MV-4-11 (cell line): ENCODE measurements around the gene P2RX6.

ENCODE experiments used
- DNase-seq: peaks from one replicate; lab custom pipeline; 2025; lab: John Stamatoyannopoulos, UW

The P2RX6 gene

DNA sequence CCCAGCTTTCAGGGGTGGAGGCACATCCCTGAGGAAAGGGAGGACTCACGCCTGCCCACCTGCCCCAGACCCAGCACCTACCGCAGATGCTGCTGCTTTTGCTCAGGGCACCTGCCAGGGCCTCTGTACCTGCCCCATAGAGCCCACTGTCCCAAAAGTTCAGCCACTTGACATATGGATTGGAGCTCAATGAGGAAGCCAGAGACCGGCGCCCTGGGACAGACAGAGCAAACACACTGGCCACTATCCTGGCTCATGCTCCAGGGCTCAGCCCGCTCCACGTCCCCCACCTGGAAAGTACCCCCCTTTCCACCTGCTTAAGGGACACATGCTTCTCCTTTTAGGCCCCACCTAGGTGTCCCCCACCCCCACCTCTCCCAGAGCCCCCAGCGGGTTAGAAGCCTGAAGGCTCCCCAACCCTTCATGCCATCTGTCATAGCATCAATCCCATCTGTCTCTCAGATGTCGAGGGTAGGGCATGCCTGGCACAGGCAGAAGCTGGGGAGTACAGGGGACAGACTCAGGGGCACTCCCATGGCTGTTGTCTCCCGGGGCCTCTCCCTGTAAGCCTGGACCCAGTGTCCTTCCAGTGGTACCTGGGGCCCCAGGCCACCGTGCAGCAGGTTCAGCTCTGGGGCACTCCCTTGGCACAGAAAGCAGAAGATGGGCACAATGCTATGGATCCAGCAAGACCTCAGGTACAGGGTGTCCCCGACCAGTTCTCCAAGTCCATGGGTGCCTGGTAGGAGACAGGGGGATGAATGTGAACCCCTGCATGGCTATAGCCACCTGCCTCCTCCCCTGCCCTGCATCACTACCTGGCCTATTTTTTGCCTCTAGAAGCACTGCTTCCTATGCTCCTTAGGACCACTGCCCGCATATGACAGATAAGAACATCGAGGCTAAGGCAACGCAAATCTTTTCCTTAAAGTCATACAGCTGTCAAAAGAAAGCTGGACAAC is 2.2 kb upstream of the P2RX6 start:
- DNase-seq: no peak

DNA sequence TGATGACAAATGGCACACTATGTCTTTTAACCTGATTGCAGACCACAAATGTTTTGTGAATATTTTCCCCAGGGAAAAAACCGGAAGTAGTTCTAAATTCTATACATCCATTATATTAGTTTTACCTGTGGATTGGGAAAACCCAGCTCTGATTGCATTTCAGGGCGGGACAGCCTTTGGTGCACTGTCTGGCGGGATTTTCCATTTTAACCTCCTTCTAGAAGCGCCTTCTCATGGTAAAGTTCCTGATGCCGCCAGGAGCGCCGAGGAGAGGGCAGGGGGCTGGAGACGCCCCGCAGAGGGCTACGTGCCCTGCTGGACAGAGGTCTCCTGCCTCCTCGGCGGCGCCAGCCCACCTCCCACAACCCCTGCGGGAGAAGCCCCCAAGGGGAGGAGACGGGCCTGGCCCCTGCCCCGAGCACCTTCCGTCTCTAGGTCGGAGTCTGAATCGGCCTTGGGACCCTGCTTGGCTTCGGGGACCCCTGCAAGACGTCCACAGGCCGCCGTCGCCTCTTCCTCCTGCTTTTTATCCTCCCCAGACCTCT is 1.2 kb upstream of the P2RX6 start:
- no peak for DNase-seq

DNA sequence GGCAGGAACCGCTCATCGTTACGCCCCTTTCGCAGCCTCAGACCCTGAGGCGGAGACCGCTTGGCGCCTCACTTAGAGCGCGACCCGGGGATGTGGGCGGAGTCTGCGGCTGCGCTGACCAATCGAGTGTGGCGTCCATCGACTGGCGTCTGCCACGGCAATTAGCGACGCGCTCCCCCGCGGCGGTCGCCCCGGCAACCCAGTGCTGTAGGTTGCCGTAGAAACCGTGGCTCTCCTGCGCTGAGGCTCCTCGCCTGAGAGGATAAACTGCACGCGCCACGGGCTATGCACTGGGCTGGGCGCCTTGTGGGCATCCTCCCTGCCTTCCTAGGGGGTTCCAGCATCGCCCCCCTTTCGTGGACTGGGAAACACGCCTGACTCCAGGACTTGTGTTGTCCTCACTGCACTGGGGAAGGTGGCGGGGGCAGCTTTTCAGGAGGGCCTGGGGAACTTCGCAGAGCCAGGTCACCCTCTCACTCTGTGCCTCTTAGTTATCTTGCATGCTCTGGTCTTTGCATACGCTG is 701 bp upstream of the P2RX6 start:
- peak; percentile 92 for DNase-seq

DNA sequence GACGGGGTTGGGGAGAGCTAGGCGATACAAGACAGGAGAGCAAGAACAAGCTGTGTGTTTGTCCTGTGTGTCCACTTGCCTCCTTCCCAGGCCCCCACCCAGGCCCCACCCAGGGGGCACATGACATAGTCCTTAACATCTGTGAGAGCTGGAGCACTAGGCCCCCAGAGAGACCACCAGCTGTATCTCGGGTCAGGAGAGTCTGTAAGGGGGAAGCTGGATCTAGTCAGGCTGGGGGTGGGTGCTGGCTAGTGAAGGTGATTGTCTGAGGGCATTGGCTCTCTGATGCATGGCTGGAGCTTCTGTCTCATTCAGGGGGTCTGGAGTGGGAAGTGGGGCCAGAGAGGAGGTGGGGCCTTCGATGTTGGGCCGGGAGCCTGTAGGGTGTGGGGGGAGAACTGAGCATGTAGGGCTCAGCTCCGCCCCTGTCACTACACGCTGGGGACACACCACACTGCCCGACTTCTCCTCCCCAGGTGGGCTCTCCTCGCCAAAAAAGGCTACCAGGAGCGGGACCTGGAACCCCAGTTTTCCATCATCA is 571 bp downstream of the P2RX6 start:
- DNase-seq: no peak

DNA sequence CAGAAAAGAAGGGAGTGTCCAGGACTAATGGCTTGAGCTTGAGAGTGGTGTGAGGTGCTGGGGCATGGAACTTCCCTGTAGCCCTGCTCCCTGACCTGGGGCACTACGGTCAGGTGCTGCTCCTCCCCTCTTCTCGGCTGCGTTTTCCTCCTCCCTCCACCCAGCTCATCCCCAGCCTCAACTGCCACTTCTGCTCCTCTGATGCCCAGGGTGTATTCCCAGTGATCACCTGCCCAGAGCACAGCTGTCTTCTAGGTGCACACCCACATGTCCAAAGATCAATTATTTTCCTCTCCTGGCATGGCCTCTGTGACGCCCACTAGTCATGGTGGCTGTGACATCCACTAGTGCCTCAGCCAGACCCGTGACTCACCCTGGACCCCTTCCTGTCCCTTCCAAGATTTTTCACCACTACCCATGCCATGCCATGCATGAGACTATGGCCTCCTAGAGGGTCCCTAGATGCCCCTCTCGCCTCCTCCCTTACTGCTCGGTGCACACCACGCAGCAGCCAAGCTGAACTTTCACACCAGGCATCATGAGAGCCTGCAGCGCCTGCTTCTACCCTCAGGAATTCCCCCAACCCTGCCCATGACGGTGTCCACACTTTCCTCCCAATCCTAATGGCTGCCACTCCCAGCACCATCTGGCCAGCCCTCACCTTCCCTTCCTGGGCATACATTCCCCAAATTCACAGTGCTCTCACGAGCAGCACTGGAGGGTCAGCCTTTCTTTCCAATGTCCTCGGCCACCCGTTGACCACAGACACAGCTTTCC is 1.9 kb downstream of the P2RX6 start:
- DNase-seq: no peak

DNA sequence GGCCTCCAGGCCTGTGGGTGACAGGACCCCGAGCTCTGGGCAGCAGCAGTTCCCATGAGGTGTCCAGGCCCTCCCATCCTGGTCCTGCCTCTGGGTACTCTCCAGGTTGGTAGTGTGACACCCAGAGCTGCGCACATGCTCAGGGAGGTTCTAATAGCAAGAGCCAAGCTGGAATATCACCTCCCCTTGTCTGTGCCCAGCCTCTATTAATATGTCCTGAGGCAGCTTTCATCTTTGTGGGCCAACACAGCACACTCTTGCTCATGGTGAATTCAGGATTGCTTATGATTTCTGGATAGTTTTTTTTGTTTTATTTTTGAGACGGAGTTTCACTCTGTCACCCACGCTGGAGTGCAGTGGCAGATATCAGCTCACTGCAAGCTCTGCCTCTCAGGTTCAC is 3.3 kb downstream of the P2RX6 start:
- DNase-seq: no peak

DNA sequence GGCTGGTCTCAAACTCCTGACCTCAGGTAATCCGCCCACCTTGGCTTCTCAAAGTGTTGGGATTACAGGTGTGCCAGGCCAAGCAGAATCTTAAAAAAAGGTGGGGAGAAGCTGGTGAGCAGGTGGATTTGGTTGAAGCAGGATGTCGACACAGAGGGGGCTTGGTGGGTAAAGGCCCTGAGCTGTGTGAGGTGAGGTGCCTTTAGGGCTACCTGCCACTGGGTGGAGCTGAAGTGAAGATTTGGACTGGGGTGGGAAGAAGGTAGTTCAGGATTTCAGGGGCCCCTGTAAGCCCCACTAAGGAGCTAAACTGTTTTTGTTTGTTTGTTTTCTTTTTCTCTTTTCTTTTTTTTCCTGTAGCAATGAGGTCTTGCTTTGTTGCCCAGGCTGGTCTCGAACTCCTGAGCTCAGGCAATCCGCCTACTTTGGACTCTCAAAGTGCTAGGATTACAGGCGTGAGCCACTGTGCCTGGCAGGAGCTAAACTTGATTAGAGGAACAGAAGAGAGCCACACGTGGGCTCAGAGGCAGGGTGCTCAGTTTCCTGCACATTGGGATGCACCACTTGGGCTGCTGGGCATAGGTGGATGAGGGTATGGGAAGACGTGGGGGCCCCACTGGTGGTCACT is 6.0 kb downstream of the P2RX6 start:
- no peak for DNase-seq

DNA sequence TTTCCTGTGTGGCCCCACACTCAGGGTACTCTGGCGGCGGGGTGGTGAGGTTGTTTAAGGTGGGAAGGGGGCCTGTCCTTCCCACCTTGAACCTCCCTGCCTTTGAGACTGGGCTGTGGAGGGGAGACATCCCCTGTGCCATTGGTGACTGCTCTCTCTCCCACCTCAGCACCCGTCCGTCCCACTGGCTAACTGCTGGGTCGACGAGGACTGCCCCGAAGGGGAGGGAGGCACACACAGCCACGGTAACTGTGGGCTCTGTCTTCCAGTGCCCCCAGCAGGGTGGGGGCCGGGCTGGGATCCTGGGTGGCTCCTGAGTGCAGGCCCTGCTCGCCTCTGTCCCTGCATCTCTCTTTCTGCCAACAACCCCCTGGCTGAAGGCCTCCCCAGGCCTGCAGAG is 7.5 kb downstream of the P2RX6 start:
- DNase-seq: no peak

DNA sequence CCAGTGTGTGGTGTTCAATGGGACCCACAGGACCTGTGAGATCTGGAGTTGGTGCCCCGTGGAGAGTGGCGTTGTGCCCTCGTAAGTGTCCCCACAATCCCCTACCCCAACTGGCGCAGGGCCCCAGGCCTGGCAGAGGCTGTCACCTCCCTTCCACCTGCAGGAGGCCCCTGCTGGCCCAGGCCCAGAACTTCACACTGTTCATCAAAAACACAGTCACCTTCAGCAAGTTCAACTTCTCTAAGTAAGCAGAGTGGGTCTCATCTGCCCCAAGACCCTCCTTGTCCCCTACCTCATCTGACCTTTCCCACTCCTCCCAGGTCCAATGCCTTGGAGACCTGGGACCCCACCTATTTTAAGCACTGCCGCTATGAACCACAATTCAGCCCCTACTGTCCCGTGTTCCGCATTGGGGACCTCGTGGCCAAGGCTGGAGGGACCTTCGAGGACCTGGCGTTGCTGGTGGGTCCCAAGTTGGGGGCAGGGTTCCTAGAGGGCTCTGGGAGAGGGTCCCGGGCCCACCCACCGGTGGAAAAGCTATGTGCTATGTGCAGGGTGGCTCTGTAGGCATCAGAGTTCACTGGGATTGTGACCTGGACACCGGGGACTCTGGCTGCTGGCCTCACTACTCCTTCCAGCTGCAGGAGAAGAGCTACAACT is 8.1 kb downstream of the P2RX6 start:
- DNase-seq: no peak

DNA sequence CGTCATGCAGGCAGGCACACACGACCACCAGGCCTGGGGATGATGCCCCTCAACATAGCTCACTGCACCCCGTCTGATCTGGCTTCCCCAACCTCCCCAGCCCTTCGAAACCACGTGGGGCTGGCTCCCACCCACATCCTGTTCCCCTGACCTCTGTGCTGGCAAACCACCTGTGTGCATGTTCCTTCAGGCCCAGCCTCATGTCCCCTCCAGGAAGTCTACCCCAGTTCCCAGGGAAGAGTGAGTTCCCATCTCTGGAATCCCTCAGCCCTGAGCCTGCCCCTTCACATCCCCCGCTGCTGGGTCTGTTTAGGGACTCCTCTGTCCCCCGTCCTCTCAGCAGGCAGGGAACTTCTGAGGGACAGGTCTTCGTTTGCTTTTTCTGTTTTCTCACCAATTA is 10.3 kb downstream of the P2RX6 start:
- DNase-seq: no peak

DNA sequence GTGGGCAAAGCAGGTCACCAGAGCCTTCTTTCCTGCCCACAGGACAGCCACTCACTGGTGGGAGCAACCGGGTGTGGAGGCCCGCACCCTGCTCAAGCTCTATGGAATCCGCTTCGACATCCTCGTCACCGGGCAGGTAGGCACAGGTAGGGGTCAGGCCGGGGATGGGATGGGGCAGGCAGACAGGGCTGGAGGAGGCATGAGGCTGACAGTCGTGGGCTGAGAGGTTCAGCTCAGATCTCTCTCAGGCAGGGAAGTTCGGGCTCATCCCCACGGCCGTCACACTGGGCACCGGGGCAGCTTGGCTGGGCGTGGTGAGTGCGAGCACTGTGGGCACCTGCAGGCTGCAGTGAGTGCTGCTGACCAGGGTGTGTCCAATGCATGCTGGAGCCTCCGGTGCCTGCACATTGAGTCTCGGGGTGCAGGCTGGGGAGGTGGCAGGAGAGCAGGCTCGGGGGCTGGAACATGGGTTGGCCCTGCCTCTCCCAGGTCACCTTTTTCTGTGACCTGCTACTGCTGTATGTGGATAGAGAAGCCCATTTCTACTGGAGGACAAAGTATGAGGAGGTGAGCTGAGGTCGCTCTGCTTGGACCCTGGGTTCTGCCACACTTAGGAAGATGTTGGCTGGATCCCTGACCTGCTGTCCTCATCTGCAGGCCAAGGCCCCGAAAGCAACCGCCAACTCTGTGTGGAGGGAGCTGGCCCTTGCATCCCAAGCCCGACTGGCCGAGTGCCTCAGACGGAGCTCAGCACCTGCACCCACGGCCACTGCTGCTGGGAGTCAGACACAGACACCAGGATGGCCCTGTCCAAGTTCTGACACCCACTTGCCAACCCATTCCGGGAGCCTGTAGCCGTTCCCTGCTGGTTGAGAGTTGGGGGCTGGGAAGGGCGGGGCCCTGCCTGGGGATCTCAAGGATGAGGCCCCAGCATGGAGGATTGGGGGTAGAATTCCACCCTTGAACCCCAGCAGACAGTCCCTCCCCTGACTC is 11.1 kb downstream of the P2RX6 start:
- no peak for DNase-seq

DNA sequence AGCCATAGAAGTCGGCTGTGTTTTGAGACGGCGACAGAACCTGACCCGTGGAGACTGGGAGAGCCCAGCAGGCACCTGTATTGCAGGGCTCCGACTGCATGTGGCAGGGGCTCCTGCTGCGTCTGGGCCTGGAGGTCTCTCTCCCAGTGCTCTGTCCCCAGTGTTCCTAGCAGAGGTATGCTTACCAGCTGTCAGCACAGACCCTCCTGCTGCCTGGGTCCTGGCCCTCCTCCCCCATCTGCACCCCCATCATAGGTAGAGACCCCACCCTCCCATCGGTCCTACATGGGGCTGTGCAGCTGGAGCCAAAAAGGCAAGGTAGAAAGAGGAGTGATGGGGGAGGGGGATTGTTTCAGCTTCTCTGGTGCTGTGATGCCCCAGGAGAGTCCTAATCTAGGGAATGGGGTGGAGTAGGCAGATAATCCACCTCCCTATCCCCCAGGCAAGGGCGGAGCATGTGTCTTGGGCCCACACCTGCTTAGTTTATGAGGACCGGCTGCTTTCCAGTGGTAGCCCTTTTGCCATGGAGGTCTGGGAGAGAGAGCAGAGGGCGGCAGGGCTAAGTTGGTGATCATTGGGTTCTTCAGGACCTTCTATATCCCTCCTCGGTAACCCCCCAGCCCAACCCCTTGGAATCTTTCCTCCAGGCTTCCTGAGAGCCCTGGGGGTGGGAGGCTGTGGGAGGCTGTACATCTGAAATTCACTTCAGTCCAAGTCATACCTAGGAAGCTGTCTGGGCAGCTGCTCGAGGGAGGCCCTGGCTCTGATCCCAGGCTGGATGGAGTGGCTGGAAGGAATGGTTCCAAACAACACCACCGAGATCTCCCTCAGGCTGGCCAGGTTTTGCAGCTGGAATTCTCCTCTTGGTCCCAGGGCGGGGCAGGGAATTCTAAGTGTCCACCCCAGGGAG is 12.1 kb downstream of the P2RX6 start:
- no peak for DNase-seq

DNA sequence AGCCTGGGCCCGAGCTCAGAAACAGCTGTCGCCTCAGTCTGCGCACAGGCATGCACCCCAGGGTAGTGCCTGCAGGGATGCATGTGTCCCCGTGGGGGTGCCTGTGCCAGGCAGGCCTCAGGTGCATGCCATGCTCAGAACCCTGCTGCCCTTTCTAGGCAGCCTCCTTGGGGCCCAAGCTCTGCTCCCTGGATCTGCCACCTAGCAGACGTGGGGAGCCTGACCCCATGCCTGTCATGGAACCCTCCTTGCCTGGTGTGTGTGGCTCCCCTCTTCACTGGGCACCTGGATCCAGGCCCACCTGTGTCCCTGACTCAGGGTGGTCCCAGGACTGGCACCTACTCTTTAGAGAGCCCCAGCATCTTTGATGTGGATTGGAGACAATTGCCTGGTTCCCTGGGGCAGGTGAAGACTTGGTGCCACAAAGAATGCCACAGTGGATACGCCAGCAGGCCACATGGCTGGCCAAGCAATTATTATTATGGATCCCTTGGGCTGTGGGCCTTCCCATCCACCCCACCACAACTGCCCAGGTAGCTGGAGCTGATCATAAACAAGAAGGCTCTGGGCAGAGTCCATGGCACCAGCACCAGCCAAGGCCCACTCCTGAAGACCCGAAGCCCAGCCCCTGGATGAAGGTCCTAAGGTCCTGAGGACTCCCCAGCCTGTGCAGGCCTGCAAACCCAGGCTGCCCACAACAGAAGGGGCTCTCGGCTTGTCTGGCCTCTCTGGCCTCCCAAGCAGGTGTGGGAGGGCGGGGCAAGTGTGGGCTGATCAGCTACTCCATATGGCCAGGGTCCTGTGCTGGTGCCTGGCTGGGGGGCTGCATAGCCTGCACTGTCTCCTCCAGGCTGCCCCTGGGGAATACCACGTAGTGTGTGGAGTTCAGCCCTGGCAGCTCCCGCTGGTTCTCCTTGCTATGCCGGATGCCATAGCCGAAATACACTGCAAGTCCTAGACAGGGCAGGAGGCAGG is 13.6 kb downstream of the P2RX6 start:
- DNase-seq: no peak

DNA sequence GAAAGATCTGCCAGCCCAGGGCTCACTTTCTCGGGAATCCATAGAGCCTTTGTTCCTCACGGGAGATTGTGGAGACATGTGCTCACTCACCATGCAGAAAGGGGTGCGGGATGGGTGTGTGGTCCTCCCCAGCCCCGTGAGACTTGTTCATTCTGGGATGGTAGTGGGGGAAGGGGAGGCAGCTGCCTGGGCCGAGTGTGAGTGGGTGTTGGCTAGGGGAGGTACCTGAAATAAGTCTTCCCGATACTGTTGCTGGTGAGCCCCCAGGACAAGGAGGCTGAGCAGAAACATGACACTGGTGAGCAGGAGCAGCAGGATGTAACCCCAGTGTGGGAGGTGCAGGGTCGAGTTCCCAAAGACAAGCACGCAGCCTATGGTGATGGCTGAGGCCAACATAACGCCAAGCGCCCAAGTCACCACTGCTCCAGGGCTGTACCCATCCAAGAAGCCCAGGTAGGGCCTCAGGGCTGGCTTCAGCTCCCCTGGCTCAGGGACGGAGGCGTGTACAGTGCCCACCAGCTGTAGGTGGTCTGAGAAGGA is 14.6 kb downstream of the P2RX6 start:
- DNase-seq: no peak

DNA sequence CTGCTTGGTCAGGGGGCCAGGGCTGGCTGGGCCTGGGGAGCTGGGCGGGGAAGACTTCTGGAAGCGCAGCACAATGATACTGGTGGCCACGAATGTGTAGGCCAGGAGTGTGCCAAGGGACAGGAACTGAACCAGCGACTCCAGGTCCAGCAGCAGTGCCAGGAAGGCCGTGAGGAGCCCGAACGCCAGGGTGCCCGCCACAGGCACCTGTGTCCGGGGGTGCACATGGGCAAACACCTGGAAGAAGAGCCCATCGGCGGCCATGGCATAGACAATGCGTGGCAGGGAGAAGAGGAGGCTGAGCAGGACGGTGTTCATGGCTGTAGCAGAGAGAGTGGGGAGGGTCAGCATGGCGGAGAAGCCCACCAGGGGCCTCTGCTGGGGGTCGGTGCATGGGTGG is 15.1 kb downstream of the P2RX6 start:
- DNase-seq: no peak

DNA sequence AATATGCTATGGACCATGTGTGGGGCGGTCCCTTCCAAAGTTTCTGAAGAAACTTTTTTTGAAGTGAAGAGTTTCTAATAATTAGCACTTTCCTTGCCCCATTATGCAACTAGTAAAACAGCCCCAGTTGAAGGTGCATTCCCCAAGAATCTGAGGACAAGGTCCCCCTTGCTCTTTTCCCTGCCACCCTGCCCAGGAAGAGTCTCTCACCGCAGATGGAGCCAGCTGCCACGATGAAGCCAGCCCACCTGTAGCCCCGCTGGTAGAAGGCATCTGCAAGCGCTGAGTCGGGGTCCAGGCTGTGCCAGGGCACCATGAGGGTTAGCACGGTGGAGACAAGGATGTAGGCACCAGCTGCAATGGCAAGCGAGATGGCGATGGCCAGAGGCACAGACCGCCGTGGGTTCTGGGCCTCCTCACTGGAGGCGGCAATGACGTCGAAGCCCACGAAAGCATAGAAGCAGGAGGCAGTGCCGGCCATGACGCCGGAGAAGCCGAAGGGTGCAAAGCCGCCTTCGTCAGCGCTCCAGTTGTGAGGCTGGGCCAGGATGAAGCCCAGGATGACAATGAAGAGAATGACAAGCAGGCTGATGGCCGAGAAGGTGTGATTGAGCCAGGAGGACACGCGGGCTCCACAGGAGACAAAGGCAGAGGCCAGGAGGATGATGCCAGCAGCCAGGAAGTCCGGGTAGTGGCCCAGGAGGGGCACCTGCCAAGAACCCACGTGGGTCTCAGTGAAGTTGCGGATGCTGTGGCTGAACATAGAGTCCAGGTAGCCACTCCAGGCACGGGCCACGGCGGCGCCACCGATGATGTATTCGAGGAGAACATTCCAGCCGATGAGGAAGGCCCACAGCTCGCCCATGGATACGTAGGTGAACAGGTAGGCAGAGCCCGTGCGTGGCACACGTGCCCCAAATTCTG is 15.9 kb downstream of the P2RX6 start:
- DNase-seq: no peak
